ENCODE measurements around the gene SLC25A47.

- TF ChIP-seq CTCF (IDR thresholded peaks at IDR 0.05; ENCODE audit: low read depth, low read length, missing input control) (no peak), GABPA (IDR thresholded peaks at IDR 0.05 in 1 of 2, conservative IDR thresholded peaks at IDR 0.05 in 1 of 2) (no peak), MAX (IDR thresholded peaks at IDR 0.05) (no peak), ZBTB33 (IDR thresholded peaks at IDR 0.05) (no peak), JUND (IDR thresholded peaks at IDR 0.05) (no peak), NR2F2 (IDR thresholded peaks at IDR 0.05) (no peak), HNF4G (IDR thresholded peaks at IDR 0.05) (no peak), YY1 (IDR thresholded peaks at IDR 0.05) (no peak), RAD21 (IDR thresholded peaks at IDR 0.05) (no peak)
- TF ChIP-seq, protein P1, sequence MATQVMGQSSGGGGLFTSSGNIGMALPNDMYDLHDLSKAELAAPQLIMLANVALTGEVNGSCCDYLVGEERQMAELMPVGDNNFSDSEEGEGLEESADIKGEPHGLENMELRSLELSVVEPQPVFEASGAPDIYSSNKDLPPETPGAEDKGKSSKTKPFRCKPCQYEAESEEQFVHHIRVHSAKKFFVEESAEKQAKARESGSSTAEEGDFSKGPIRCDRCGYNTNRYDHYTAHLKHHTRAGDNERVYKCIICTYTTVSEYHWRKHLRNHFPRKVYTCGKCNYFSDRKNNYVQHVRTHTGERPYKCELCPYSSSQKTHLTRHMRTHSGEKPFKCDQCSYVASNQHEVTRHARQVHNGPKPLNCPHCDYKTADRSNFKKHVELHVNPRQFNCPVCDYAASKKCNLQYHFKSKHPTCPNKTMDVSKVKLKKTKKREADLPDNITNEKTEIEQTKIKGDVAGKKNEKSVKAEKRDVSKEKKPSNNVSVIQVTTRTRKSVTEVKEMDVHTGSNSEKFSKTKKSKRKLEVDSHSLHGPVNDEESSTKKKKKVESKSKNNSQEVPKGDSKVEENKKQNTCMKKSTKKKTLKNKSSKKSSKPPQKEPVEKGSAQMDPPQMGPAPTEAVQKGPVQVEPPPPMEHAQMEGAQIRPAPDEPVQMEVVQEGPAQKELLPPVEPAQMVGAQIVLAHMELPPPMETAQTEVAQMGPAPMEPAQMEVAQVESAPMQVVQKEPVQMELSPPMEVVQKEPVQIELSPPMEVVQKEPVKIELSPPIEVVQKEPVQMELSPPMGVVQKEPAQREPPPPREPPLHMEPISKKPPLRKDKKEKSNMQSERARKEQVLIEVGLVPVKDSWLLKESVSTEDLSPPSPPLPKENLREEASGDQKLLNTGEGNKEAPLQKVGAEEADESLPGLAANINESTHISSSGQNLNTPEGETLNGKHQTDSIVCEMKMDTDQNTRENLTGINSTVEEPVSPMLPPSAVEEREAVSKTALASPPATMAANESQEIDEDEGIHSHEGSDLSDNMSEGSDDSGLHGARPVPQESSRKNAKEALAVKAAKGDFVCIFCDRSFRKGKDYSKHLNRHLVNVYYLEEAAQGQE (IDR thresholded peaks at IDR 0.05), result no peak
- TF ChIP-seq, protein P2, sequence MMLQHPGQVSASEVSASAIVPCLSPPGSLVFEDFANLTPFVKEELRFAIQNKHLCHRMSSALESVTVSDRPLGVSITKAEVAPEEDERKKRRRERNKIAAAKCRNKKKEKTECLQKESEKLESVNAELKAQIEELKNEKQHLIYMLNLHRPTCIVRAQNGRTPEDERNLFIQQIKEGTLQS (IDR thresholded peaks at IDR 0.05), result no peak
Measured at GRCh38 chr14:100374270-100374669, 51.1 kb downstream of the SLC25A47 start.
